SK-N-SH treated with all-trans-retinoic acid at 6 μM for 48 hours (cell line): ENCODE measurements around the gene NUDT21.
"Not testable (repeated sequence)": the region's sequence is repeated elsewhere in the genome, so short reads cannot be mapped to it uniquely, and the experiment has no call there.

ENCODE experiments used
- OSR1 ChIP-seq: fragments of 250-450 bp; sonication (Bioruptor Pico); IDR thresholded peaks from 2 replicates; pipeline ENCODE4 v1.8.0; 2022; ENCODE audit warnings: moderate library complexity, mild to moderate bottlenecking, inconsistent platforms
- RARB ChIP-seq: fragments of 250-450 bp; sonication (Bioruptor Pico); IDR thresholded peaks from 2 replicates; pipeline ENCODE4 v1.8.0; 2021; ENCODE audit warnings: mild to moderate bottlenecking, moderate library complexity
- ZFP3 ChIP-seq: fragments of 250-450 bp; sonication (Bioruptor Pico); IDR thresholded peaks from 2 replicates; pipeline ENCODE4 v1.5.0; 2020; ENCODE audit warnings: mild to moderate bottlenecking, moderate library complexity
- TF ChIP-seq, protein P1 (sequence below): fragments of 250-450 bp; sonication (Bioruptor Pico); IDR thresholded peaks from 2 replicates; pipeline ENCODE4 v1.8.0; 2020; ENCODE audit warnings: mild to moderate bottlenecking, moderate library complexity, borderline replicate concordance

DNA sequence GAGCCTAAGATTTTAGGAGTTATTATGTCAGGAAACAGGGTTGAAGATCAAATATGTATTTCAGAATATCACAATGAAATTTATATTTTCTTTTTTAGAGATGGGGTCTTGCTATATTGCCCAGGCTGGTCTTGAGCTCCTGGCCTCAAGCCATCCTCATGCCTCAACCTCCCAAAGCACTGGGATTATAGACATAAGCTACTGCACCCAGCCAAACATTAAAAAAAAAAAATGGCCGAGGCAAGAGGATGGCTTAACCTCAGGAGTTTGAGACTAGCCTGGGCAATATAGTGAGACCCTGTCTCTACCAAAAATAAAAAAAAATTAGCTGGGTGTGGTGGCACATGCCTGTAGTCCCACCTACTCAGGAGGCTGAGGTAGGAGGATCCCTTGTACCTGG is 37.7 kb upstream of the NUDT21 start:
- not testable (repeated sequence) for TF ChIP-seq RARB, OSR1, ZFP3 (CRISPR knock-in tag)
- TF ChIP-seq, protein P1, sequence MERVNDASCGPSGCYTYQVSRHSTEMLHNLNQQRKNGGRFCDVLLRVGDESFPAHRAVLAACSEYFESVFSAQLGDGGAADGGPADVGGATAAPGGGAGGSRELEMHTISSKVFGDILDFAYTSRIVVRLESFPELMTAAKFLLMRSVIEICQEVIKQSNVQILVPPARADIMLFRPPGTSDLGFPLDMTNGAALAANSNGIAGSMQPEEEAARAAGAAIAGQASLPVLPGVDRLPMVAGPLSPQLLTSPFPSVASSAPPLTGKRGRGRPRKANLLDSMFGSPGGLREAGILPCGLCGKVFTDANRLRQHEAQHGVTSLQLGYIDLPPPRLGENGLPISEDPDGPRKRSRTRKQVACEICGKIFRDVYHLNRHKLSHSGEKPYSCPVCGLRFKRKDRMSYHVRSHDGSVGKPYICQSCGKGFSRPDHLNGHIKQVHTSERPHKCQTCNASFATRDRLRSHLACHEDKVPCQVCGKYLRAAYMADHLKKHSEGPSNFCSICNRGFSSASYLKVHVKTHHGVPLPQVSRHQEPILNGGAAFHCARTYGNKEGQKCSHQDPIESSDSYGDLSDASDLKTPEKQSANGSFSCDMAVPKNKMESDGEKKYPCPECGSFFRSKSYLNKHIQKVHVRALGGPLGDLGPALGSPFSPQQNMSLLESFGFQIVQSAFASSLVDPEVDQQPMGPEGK (CRISPR knock-in tag): not testable (repeated sequence)
